Body of pancreas (tissue), 4 donors: ENCODE data around the gene NDUFB2. TPM values are rescaled to one million over a fixed set of nuclear protein-coding genes. Genes with fewer than 3 reads are reported as not detected.
"Not testable (repeated sequence)": the region's sequence is repeated elsewhere in the genome, so short reads cannot be mapped to it uniquely, and the experiment has no call there.

Experiments
- ATAC-seq: fragments of 150-250 bp; one replicate; pipeline ENCODE4 v1.9.1; 2016
- DNase-seq, 4 donors: peaks; one replicate each; pipeline ENCODE4 v3.0.0-alpha.2; 2019
- H3K27ac ChIP-seq, 4 donors: fragments of 200-600 bp; sonication (generic); 1 replicate in 3 of 4; 2 replicates in 1 of 4; pipeline versions ENCODE4 v1.5.1 to v1.6.1; 2016 to 2019; ENCODE audit warnings: mild to moderate bottlenecking in 1 of 4, mixed read lengths in 1 of 4, moderate library complexity in 1 of 4
- H3K27me3 ChIP-seq, 2 donors: fragments of 200-600 bp; sonication (generic); one replicate each; pipeline ENCODE4 v1.6.0; 2016; ENCODE audit warnings: mild to moderate bottlenecking in 1 of 2
- H3K36me3 ChIP-seq, 2 donors: fragments of 200-600 bp; sonication (generic); replicated peaks in 1 of 2; 2 replicates each; pipeline ENCODE4 v1.5.1; 2016; ENCODE audit warnings: low read depth in 2 of 2; ENCODE audit not compliant: insufficient read depth in 1 of 2
- H3K4me1 ChIP-seq: fragments of 200-600 bp; sonication (generic); one replicate; pipeline ENCODE4 v1.6.0; 2016
- H3K4me3 ChIP-seq, 2 donors: fragments of 200-600 bp; sonication (generic); 1 replicate in 1 of 2; 2 replicates in 1 of 2; pipeline ENCODE4 v1.5.1; 2016 to 2019
- H3K9me3 ChIP-seq, 3 donors: fragments of 200-600 bp; sonication (generic); 1 replicate in 2 of 3; 2 replicates in 1 of 3; pipeline ENCODE4 v1.5.1; 2016
- POLR2A ChIP-seq, 3 donors: fragments of 450-650 bp; IDR thresholded peaks; one replicate each; pipeline ENCODE4 v1.6.1; 2016; ENCODE audit warnings: antibody characterized with exemption in 3 of 3, mild to moderate bottlenecking in 2 of 3
- WGBS, 2 donors: methylation state at CpG; one replicate each; pipeline ENCODE4 v1.1.5; 2017; 5-methylcytosine and 5-hydroxymethylcytosine counted together
- intact Hi-C: fragments of 100-400 bp; cut with DNase I; formaldehyde crosslinking; loops from one replicate; pipeline ENCODE4 v1.15.1; 2023
- total RNA-seq, 2 donors: library from RNA; depleted of rRNA; stranded (reverse); fragments of >200 nt; gene quantifications; one replicate each; pipeline ENCODE4 v1.1.0, GENCODE V29; 2016
- TF ChIP-seq, protein P1 (sequence below), 7 experiments: fragments of 450-650 bp in 4 of 7; fragments of 200-600 bp in 3 of 7; sonication (generic) in 3 of 7; IDR thresholded peaks; one replicate each; pipeline ENCODE4 v1.5.1; 2016 to 2019; ENCODE audit warnings: antibody characterized with exemption in 7 of 7

Gene NDUFB2
- total RNA-seq, 2 donors from 2014 or later: 61.0 to 140 TPM

DNA sequence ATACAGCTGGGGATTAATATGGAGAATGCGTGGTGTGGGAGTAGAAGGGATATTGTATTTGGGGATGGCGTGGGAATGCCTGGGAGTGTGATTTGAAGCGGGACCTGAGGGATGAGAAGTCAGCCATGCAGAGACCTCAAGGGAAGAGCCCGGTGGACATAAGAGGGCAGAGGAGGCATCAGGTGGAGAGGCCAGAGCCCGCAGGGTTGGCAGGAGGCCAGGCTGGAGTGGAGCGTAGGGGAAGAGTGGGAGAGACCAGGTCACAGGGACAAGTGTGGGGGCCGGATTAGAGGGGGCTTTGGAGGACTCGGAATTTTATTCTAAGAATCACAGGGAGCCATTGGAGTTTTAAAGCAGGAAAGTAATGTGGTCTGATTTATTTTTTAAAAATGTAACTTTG is 2.0 kb downstream of the NDUFB2 start:
- no peak overlapping the region for H3K4me3 ChIP-seq

GRCh38 chr7:140702774-140703173 is 6.3 kb downstream of the NDUFB2 start:
- 87 to 90% methylated on average over 9 to 10 of the region's 10 CpGs for WGBS, 2 donors
- peaks cover 0 to 2% of the 10 kb centered on the region in 2 donors for H3K36me3 ChIP-seq
- H3K4me3 ChIP-seq: no peak overlapping the region
- TF ChIP-seq, protein P1, sequence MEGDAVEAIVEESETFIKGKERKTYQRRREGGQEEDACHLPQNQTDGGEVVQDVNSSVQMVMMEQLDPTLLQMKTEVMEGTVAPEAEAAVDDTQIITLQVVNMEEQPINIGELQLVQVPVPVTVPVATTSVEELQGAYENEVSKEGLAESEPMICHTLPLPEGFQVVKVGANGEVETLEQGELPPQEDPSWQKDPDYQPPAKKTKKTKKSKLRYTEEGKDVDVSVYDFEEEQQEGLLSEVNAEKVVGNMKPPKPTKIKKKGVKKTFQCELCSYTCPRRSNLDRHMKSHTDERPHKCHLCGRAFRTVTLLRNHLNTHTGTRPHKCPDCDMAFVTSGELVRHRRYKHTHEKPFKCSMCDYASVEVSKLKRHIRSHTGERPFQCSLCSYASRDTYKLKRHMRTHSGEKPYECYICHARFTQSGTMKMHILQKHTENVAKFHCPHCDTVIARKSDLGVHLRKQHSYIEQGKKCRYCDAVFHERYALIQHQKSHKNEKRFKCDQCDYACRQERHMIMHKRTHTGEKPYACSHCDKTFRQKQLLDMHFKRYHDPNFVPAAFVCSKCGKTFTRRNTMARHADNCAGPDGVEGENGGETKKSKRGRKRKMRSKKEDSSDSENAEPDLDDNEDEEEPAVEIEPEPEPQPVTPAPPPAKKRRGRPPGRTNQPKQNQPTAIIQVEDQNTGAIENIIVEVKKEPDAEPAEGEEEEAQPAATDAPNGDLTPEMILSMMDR (IDR thresholded peaks at IDR 0.05): no peak
- no peak for TF ChIP-seq POLR2A (IDR thresholded peaks at IDR 0.05)
- no peaks in the 10 kb centered on the region for H3K27me3 ChIP-seq
- H3K4me1 ChIP-seq: peaks cover 8% of the 10 kb centered on the region
- DNase-seq (no peak), ATAC-seq (no peak)
- no peaks in the 10 kb centered on the region for H3K9me3 ChIP-seq
- intact Hi-C loops: no loop called here
- no peak overlapping the region for H3K27ac ChIP-seq

More for the DNA sequence above, 2.0 kb downstream of the NDUFB2 start:
- Histone ChIP-seq H3K27ac (no peak overlapping the region), H3K27me3 (no peaks in the 10 kb centered on the region), H3K4me1 (peaks cover 17% of the 10 kb centered on the region), H3K36me3 (no peaks in the 10 kb centered on the region), H3K9me3 (no peaks in the 10 kb centered on the region)
- DNase-seq (peak in 2 of 4 donors; percentile 21 to 24), ATAC-seq (no peak)
- intact Hi-C loops: no loop called here
- WGBS, 2 donors: 82 to 86% methylated on average over 8 of the region's 8 CpGs
- TF ChIP-seq POLR2A (IDR thresholded peaks at IDR 0.05): no peak
- TF ChIP-seq, protein P1 (IDR thresholded peaks at IDR 0.05): no peak

DNA sequence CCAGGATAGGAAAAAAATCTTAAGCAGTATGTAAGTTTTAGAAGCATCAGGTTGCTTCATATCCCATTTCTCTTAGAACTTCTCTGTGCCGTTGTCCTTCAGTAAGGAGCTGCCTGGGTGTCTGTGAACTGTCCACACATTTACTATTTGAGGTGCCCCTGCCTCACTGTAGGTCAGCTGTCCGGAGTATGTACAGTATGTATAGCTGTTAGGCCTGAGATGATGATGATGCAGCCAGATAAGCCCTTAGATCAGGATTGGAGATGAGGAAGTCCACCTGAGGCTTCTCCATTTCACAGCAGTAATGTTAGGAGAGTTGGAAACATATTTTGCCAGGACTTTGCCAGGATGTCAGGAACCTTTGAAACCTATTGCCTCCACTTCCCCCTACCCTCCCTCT is 7.7 kb downstream of the NDUFB2 start:
- Histone ChIP-seq H3K4me3 (no peak overlapping the region), H3K9me3 (no peaks in the 10 kb centered on the region), H3K4me1 (no peaks in the 10 kb centered on the region), H3K27me3 (no peaks in the 10 kb centered on the region), H3K27ac (no peak overlapping the region), H3K36me3 (peaks cover 0 to 2% of the 10 kb centered on the region in 2 donors)
- no peak for TF ChIP-seq POLR2A (IDR thresholded peaks at IDR 0.05)
- intact Hi-C loops: no loop called here
- 92 to 95% methylated on average over 2 of the region's 2 CpGs for WGBS, 2 donors
- no peak for ATAC-seq
- no peak for DNase-seq

- intact Hi-C loops: no loop called here
- Histone ChIP-seq H3K36me3 (peaks cover 0 to 2% of the 10 kb centered on the region in 2 donors), H3K4me1 (no peaks in the 10 kb centered on the region), H3K27me3 (no peaks in the 10 kb centered on the region), H3K27ac (no peak overlapping the region), H3K9me3 (no peaks in the 10 kb centered on the region), H3K4me3 (no peak overlapping the region)
- DNase-seq (no peak), ATAC-seq (peak; percentile 18)
- TF ChIP-seq, protein P1 (IDR thresholded peaks at IDR 0.05): no peak
- no peak for TF ChIP-seq POLR2A (IDR thresholded peaks at IDR 0.05)
- WGBS, 2 donors: 85 to 95% methylated on average over 5 of the region's 5 CpGs
Observed at GRCh38 chr7:140707132-140707531, 10.6 kb downstream of the NDUFB2 start.

- H3K4me1 ChIP-seq, H3K4me3 ChIP-seq, DNase-seq, H3K36me3 ChIP-seq, intact Hi-C loops, H3K27me3 ChIP-seq, H3K9me3 ChIP-seq, ATAC-seq, H3K27ac ChIP-seq: not testable (repeated sequence)
- WGBS, 2 donors: 91 to 95% methylated on average over 4 of the region's 4 CpGs
Observed at GRCh38 chr7:140708764-140709163, 12.3 kb downstream of the NDUFB2 start.

DNA sequence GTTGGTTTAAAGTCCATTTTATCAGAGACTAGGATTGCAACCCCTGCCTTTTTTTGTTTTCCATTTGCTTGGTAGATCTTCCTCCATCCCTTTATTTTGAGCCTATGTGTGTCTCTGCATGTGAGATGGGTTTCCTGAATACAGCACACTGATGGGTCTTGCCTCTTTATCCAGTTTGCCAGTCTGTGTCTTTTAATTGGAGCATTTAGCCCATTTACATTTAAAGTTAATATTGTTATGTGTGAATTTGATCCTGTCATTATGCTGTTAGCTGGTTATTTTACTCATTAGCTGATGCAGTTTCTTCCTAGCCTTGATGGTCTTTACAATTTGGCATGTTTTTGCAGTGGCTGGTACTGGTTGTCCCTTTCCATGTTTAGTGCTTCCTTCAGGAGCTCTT is 15.9 kb downstream of the NDUFB2 start:
- H3K9me3 ChIP-seq, DNase-seq, H3K27ac ChIP-seq, H3K27me3 ChIP-seq, H3K4me1 ChIP-seq, ATAC-seq, intact Hi-C loops, H3K36me3 ChIP-seq, H3K4me3 ChIP-seq: not testable (repeated sequence)
